ENCODE data around the gene GUK1. TPM values are rescaled to one million over a fixed set of nuclear protein-coding genes. Genes with fewer than 3 reads are reported as not detected.

GUK1 gene, protein sequence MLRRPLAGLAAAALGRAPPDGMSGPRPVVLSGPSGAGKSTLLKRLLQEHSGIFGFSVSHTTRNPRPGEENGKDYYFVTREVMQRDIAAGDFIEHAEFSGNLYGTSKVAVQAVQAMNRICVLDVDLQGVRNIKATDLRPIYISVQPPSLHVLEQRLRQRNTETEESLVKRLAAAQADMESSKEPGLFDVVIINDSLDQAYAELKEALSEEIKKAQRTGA
- 238 TPM for total RNA-seq

DNA sequence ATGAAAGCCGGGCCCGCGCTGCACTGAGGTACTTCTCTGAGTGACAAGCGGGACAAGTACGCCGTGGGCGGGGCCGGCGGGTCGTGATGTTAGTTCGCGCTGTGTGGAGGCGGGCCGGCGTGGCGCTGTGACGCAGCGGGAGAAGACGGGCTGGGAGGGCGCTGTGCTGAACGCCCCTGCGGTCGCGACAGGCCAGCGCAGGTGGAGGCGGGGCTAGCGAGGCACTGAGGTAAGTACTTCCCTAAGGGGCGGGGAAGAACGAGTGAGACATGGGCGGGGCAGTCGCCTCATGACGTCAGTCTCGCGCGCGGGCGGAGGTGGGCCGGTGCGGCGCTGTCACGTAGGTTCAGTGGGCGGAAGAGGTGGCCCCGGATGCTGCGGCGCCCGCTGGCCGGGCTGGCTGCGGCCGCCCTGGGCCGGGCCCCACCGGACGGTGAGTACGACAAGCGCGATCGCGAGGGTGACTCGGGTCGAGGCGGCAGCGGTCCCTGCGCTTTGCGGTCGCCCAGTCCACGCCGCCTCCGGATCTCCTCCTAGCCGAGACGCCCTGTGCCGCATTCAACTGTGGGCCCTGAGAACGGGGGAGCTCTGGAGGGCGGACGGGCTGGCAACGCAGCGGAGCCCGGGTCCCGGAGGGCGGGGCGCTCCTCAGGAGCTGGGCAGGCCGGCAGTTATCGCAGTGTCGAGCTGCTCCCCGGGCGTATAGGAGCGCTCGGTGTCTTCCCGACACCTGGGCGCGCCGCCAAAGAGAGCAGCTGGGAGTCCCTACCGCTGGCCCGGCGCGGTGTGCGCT, at the start of gene GUK1:
Gene GUK1, plus strand, starts transcription at position 349 of the 793 bp plus-strand sequence. Its CDS starts 24 bp downstream, at position 373.
- peak; percentile 99 to 100 (median 100) for DNase-seq (ENCODE audit: low read depth in 2 of 3, low spot score in 2 of 3)

DNA sequence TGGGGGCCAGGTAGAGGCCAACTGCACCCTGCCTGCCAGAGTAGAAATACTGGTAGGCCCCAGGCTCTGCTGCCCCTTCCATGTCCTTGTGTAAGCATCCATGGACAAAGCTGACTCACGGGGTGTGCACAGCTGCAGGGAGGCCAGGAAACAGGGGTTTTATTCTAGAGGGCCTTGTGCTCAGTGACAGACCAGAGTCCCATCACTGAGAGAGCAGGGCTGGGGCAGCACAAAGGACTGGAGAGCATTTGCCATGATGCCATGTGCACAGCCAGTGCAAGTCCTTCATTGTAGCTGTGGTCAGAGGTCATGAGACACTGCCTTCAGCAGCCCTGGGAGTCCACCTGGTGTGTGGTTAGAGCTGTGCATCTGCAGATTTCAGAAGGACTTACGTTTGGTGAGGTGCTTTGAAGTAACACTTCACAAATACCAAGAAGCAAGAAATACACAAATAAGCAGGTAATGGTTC, 49.4 kb upstream of the GUK1 start:
- no peak for DNase-seq (ENCODE audit: low read depth in 2 of 3, low spot score in 2 of 3)

DNA sequence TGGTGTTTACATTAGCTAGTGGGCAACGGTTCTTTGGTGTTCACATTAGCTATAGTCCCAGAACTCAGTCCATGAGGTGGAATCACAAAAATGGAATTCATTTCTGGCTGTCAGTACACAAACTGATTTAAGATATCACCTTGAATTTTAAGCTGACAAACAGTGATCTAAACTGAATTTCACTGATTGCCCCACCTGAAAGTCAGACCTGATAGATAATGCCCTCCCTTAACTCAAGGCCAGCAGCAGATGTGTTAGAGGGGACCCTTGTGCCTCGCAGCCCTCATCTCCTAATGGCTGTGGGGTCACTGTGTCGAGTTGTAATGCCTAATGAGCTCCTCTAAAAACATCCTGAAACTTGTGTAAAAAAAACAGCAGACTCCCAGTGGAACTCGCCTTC, 49.0 kb upstream of the GUK1 start:
- no peak for DNase-seq (ENCODE audit: low read depth in 2 of 3, low spot score in 2 of 3)

DNA sequence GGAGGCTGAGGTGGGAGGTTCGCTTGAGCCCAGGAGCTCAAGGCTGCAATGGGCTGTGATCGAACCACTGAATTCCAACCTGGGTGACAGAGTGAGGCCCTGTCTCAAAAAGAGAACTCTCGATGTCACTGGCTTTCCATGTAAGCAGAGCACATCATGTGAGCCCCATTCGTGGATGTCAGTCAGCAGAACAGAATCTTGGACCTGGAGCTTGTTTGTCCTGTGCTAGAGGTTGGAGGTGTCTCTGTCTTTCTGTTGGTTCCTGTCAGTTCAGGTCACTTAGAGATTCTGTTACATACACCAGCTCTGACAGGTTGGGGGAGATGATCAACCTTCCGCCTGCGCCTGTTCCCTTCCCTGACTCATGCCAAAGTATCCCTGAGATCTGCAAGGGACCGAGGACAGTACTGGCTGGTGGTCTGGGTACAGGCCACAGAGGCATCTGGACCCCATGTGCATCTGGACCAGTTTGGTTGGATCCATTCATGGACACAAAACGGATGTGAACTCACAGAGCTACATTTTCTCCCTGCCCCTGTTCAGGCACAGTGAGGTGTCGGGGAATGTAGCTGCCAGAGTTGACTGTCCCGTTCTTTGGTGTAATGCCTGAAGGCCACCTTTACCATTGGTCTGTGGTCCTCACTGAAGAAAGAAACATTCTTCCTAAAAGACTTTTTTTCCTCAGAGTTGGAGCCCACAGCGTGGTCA, 47.6 kb upstream of the GUK1 start:
- no peak for DNase-seq (ENCODE audit: low read depth in 2 of 3, low spot score in 2 of 3)

DNA sequence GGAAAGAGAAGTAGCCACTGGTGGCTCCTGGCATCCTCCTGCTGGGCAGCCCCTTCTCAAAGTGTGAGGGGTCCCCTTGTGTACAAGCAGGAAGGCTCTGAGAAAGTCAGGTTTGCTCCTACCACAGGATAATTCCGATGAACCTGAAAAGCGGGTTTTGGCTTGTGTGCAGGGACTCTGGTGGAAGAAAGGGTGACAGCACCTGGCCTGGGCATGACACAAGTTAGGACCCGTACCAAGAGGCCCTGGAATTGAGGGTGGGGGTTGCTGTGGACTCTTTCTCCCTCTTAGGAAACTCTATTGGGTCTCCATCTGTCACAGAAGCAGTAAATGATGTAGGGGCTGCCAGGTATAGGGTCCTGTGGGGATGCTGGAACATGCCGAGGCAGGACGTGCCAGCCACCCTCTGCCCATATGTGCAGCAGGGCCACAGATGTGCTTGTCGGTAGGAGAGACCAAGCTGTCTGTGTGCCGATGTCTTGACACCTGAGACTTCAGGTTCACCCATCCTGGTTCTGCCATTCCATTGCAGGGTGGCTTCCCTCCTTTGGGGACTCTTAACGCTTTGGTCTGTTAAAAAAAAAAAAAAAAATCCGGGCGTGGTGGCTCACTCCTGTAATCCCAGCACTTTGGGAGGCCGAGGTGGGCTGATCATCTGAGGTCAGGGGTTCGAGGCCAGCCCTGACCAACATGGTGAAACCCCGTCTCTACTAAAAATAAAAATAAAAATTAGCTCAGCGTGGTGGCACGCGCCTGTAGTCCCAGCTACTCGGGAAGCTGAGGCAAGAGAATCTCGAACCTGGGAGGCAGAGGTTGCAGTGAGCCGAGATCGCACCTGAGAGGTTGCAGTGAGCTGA, 46.8 kb upstream of the GUK1 start:
- no peak for DNase-seq (ENCODE audit: low read depth in 2 of 3, low spot score in 2 of 3)

DNA sequence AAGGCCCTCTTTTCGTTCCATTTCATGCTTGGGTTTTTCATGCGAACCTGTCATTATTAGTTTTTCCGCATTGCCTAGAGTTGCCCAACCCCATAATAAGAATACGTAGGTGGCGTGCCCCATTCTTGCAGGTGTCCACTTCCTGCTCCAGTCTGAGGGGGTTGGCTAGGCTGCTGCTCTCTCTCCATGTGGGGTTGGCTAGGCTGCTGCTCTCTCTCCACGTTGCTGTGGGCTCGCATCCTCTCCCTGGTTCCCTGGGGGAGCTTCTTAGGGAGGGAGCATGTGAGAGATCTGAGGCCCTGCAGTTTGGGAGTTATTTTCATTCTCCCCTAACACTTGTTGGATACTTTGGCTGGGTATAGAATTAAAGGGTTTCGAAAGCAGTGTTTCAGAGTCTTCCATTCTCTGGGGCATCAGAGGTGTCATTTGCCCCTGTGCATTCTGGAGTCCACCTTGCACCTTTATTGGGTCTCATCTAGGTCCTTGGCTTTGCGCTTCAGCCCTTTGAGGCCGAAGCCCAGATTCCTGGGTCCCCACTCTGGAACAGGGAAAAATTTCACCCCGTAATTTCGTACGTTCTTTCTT, 45.6 kb upstream of the GUK1 start:
- DNase-seq (ENCODE audit: low read depth in 2 of 3, low spot score in 2 of 3) = no peak

DNA sequence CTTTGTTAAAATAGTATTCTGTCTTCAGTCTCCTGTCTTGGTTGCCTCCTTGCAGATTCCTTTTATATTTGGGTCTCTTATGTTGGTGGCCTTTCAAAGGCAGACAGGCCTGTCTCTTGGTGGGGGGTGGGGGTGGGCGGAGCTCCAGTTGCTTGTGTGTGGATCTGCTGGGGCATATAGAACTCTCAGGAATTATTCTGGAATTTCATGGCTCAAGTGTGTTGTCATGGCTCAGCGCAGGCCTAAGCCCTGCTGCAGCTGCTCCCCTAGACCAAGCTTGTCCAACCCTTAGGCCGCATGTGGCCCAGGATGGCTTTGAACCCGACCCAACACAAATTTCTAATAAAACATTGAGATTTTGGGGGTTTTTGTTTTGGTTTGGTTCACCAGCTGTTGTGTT, 44.9 kb upstream of the GUK1 start:
- no peak for DNase-seq (ENCODE audit: low read depth in 2 of 3, low spot score in 2 of 3)

DNA sequence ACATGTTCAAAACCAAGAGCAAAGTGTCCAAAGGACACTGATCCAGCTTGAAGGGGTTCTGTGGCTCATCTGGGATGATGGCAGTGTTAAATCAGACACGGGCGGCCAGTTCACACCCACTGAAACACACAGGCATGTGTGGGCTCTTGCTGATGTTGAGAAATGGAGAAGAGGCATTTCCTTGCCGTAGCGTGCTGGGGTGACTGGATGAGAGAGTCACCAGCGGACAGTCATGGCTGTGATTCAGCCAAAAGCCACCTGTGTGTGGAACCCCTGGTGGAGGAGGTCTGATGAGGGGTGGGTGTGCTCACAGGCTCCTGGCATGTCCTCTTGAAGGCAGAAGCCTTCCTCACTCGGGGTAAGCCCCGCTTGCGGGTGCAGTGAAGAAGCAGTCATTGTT, 44.1 kb upstream of the GUK1 start:
- DNase-seq (ENCODE audit: low read depth in 2 of 3, low spot score in 2 of 3) = no peak

DNA sequence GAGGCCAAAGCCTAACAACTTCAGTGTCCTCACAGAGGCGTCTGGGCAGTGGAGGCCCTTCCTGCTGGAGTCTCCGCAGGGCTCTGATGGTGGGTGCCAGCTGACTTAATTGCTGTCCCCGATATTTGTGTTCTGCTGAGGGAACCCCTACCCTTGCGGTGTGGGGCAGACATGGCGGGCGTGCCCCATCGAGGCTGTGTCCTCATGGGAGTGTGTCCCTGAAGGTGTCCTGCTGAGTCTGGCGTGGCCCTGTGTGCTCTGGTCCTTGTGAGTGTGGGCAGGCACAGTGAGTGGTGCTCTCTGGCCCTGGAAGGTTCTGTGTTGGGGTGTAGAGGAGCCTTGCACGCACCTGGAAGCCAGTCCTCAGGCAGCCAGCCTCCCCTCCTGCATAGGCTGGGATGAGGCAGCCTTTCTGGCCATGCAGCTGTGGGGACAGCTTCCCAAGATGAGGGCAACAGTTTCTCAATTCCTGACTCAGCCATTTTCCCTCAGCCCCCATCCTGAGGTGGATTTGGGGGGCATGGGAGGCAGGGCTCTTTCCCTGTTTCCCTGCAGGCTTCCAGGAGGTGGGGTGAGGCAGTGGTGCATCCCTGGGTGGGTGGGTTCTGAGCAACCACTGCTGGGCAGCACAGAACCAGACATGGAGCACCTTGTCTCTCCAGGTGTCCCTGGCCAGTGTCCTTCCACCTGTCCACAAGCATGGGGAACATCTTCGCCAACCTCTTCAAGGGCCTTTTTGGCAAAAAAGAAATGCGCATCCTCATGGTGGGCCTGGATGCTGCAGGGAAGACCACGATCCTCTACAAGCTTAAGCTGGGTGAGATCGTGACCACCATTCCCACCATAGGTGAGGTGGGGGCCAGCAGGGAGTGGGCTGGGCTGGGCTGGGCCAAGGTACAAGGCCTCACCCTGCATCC, 43.4 kb upstream of the GUK1 start:
- DNase-seq (ENCODE audit: low read depth in 2 of 3, low spot score in 2 of 3) = no peak

DNA sequence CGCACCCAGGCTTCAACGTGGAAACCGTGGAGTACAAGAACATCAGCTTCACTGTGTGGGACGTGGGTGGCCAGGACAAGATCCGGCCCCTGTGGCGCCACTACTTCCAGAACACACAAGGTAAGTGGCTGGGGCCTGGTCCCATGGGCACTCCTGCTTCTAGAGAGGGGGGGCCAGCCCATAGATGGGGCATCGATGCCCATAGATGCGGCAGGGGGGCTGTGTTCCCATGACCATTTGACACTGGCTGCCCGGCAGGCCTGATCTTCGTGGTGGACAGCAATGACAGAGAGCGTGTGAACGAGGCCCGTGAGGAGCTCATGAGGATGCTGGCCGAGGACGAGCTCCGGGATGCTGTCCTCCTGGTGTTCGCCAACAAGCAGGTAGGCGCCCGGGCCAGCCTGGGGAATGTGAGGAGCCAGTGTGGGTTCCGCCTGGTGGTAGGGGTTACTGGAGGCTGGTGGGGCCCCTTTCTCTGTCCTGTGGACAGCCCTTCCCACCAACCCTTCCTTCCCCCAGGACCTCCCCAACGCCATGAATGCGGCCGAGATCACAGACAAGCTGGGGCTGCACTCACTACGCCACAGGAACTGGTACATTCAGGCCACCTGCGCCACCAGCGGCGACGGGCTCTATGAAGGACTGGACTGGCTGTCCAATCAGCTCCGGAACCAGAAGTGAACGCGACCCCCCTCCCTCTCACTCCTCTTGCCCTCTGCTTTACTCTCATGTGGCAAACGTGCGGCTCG, 42.6 kb upstream of the GUK1 start:
- DNase-seq (ENCODE audit: low read depth in 2 of 3, low spot score in 2 of 3) = no peak

DNA sequence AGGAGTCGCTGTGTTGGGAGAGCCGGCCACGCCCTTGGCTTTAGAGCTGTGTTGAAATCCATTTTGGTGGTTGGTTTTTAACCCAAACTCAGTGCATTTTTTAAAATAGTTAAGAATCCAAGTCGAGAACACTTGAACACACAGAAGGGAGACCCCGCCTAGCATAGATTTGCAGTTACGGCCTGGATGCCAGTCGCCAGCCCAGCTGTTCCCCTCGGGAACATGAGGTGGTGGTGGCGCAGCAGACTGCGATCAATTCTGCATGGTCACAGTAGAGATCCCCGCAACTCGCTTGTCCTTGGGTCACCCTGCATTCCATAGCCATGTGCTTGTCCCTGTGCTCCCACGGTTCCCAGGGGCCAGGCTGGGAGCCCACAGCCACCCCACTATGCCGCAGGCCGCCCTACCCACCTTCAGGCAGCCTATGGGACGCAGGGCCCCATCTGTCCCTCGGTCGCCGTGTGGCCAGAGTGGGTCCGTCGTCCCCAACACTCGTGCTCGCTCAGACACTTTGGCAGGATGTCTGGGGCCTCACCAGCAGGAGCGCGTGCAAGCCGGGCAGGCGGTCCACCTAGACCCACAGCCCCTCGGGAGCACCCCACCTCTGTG, 41.7 kb upstream of the GUK1 start:
- DNase-seq (ENCODE audit: low read depth in 2 of 3, low spot score in 2 of 3) = no peak

DNA sequence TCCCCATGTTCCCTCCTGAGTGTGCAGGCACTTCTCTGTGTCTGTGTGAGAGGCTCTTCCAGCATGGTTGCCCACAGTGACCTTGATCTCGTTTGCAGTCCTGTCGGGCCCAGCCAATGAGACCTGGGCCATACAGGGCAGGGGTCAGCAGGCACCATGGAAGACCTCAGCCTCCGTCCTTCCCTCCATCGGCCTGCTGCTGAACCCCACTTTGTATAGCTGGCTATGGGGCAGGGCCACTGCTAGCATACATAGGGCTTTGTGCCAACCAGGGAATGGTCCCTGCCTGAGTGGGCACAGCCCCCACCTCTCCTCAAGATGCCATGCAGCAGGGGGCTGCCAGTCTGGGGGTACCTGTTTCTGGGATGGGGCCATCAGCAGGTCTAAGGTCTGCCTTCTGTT, 40.7 kb upstream of the GUK1 start:
- no peak for DNase-seq (ENCODE audit: low read depth in 2 of 3, low spot score in 2 of 3)

DNA sequence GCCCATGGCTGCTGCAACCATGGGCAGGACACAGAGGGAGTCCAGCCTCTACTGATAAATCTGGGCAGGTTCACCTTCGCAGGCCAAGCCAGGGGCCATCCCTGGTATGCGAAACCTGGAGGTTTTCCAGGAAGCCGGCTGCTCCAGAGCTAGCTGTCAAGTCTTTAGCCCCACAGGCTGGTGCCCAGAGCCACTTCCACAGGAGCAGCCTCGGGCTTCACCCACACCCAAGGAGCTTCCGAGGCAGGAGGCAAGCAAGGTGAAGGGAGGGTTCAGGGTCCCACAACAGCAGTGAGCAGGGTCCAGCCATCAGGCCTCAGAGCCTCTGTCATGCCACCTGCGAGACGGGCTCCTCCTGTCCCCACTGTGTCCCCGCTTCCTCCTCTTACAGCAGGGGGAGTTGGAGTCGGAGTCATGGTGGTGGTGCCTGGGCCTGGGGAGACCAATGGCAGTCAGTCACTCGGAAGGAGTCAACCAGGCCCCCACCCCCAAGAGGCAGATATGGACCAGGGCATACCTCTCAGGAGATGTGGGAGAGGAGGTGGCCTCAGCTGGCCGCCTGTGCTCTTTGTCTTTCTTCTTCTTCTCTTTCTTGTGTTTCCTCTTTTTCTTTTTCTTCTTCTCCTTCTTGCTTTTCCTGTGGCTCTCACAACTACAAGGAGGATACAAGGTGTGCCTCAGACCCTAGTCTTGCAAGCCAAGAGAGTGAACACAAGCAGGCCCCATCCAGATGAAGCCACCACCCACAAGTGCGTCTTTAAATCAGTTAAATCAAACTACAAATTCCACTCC, 39.1 kb upstream of the GUK1 start:
- no peak for DNase-seq (ENCODE audit: low read depth in 2 of 3, low spot score in 2 of 3)

DNA sequence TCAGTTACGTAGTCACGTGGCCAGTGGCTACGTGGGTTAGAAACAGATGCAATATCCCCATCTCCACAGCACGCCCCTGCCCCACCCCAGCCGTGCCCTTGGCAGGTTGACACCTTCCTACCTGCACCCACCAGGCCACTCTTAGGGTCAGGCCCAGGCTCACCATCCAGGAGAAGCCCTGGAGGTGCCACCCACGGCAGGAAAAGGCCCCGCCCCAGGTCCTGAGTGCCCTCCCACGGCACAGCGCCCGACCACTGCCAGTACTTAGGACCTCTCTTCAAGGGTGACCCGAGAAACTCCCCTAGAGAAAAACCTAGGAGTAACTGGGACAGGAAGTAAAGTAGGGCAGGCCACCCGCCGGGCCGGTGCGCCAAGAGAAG, 38.5 kb upstream of the GUK1 start:
- DNase-seq (ENCODE audit: low read depth in 2 of 3, low spot score in 2 of 3) = no peak

DNA sequence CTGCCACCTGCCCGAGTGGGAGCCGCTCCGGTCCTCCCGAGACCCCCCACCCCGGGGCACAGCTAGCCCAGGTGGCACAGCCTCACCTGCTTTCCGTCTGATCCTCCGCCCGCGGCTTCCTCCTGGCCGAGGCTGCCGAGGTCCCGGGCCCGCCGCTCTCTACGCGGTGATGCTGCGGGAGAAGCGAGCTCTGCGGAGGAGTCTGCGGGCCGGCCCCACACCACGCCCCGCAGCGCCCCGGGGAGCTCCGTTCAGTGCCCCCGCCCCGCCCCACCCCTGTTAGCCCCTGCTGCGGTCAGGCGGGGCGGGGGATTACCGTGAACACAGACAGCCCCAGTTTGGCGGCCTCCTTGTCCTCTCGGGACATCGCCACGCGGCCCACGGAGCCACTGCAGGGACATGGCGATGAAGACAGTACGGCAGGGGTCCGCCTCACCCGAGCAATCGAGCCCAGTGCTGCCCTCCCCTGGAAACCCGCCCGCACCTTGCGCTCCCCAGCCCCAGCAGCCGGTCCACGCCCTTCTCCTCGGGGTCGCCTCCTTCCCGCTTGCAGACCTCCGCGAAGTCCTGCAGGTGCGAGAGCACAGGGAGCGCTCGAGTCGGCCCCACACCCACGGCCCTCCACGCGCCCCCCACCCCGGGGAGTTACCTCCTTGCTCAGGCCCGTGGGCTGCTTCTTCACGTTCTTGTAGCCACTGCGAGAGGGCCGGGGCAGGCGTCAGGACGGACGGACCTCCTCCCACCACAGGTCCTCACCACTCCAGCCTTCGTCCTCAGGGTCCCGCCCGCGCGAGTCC, 37.9 kb upstream of the GUK1 start:
- peak in 1 of 3 donors; percentile 64 for DNase-seq (ENCODE audit: low read depth in 2 of 3, low spot score in 2 of 3)

DNA sequence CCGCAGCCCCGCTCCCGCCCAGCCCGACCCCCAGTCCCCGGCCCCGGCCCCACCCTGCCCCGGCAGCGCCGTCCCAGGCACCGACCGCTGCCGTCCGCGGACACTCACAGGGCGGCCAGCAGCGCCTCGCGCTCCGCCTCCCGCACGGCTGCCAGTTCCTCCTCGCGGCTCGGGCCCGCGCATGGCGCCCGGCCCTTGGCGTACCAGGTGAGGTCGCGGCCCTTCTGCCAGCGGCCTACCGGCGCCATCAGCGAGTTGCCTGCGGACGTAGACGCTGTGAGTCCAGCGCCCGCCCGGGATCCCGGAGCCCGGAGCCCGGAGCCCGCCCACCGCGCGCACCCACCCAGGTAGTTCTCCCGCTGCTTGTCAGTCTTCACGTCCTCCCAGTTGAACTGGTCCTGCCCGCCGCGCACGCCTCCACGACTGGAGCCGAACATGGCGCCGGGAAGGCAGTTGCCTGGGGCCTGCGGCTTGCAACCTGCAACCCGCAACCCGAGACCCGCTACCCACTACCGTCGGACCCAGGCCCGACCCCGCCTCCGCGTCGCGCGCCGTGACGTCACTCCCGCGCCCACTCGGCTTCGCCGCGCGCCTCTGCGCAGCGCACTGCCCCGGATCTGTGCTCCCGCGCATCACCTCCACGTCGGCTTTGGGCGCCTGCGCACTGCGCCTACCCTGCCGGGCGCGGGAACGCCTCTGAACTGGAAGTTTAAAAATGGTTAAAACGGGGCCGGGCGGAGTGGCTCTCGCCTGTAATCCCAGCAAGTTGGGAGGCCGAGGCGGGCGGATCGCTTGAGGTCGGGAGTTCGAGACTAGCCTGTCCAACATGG, 37.1 kb upstream of the GUK1 start, which contains the start of gene C1orf35:
Gene C1orf35, minus strand, starts transcription at position 535 of the 830 bp plus-strand sequence. Its CDS starts 98 bp downstream, at position 437.
- peak; percentile 84 to 95 (median 92) for DNase-seq (ENCODE audit: low read depth in 2 of 3, low spot score in 2 of 3)

Data from hematopoietic multipotent progenitor cell (in vitro differentiated cells).